Upper lobe of right lung (tissue), 1 donor: Measurements from ENCODE around the gene PIWIL1. TPM values are rescaled to one million over a fixed set of nuclear protein-coding genes. Genes with fewer than 3 reads are reported as not detected.

Source experiments
- ATAC-seq: fragments of 200-7000 bp; cut with Tn5 transposase; one replicate; pipeline ENCODE4 v1.9.1; 2020; ENCODE audit warnings: mild to moderate bottlenecking, moderate library complexity
- DNase-seq: peaks from one replicate; pipeline ENCODE4 v3.0.0-alpha.2; 2020
- H3K27ac ChIP-seq: fragments of 200-600 bp; one replicate; pipeline ENCODE4 v1.8.0; 2022
- H3K27me3 ChIP-seq: fragments of 200-600 bp; one replicate; pipeline ENCODE4 v1.8.0; 2022; ENCODE audit warnings: mild to moderate bottlenecking
- H3K36me3 ChIP-seq: fragments of 200-600 bp; one replicate; pipeline ENCODE4 v1.8.0; 2022
- H3K4me1 ChIP-seq: fragments of 200-600 bp; one replicate; pipeline ENCODE4 v1.8.0; 2022
- H3K4me3 ChIP-seq: fragments of 200-600 bp; one replicate; pipeline ENCODE4 v1.8.0; 2022; ENCODE audit warnings: mild to moderate bottlenecking
- H3K9me3 ChIP-seq: fragments of 200-600 bp; one replicate; pipeline ENCODE4 v1.8.0; 2022
- intact Hi-C: fragments of 100-400 bp; cut with DNase I; formaldehyde crosslinking; loops from one replicate; pipeline ENCODE4 v1.11.0; 2022
- total RNA-seq: library from RNA; stranded (reverse); fragmentation: NEBNext Ultra II Directional; extraction: Animal tissue kit (Norgen Biotek cat#: 25700); gene quantifications from one replicate; pipeline ENCODE4 v1.2.1, GENCODE V29; 2021
- TF ChIP-seq, protein P1 (sequence below): fragments of 200-600 bp; IDR thresholded peaks from one replicate; pipeline ENCODE4 v1.8.0; 2022; ENCODE audit warnings: antibody characterized with exemption
- donor health status: DM: no; HTN: yes; CAD: no; lungs with severe emphysema.

Gene PIWIL1
- total RNA-seq, 1 donor from 2014 or later = not detected

DNA sequence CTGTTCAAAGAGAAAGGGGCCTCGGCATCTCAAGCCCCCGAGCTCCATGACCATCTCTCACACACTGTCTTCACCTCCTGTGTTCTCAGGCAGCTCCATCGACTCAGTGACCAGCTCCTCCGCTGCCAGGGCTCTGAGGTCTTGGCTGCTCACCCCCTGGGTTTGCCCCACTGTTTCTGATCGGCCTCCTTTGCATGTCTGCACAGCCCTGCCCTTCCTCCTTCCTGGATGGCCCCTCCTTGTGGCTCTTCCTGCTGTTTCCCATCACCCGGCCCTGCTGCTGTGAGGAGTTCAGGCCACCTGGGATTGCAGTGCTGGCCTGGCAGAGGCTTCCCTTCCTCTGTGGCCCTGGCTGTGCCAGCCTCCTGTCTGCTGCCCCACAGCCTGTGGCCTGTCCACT, 38.1 kb upstream of the PIWIL1 start:
- DNase-seq (no peak), ATAC-seq (peak; percentile 27)
- Histone ChIP-seq H3K27me3 (no peaks in the 10 kb centered on the region), H3K36me3 (no peaks in the 10 kb centered on the region), H3K4me3 (no peak overlapping the region), H3K27ac (no peak overlapping the region), H3K4me1 (no peaks in the 10 kb centered on the region), H3K9me3 (no peaks in the 10 kb centered on the region)
- intact Hi-C loops = no loop called here
- TF ChIP-seq, protein P1, sequence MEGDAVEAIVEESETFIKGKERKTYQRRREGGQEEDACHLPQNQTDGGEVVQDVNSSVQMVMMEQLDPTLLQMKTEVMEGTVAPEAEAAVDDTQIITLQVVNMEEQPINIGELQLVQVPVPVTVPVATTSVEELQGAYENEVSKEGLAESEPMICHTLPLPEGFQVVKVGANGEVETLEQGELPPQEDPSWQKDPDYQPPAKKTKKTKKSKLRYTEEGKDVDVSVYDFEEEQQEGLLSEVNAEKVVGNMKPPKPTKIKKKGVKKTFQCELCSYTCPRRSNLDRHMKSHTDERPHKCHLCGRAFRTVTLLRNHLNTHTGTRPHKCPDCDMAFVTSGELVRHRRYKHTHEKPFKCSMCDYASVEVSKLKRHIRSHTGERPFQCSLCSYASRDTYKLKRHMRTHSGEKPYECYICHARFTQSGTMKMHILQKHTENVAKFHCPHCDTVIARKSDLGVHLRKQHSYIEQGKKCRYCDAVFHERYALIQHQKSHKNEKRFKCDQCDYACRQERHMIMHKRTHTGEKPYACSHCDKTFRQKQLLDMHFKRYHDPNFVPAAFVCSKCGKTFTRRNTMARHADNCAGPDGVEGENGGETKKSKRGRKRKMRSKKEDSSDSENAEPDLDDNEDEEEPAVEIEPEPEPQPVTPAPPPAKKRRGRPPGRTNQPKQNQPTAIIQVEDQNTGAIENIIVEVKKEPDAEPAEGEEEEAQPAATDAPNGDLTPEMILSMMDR = no peak

DNA sequence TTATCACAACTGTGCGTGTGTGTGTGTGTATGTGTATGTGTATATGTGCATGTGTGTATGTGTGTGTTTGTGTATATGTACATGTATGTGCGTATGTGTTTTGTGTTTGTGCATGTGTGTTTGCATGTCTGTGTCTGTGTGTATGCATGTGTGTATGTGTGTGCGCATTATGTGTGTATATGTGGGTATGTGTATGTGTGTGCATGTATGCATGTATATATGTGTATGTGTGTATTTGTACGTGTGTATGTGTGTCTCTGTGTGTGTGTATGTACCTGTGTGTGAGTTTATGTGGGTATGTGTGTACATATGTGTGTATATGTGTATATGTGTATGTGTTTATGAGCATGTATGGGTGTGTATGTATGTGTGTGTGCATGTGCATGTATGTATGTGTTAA, 37.6 kb upstream of the PIWIL1 start:
- ATAC-seq = no peak

GRCh38 chr12:130300737-130301535, 36.8 kb upstream of the PIWIL1 start:
- TF ChIP-seq, protein P1 = no peak
- no peak overlapping the region for H3K27ac ChIP-seq
- no peak overlapping the region for H3K4me3 ChIP-seq
- ATAC-seq = no peak
- H3K9me3 ChIP-seq = no peaks in the 10 kb centered on the region
- H3K27me3 ChIP-seq = no peaks in the 10 kb centered on the region
- no peaks in the 10 kb centered on the region for H3K36me3 ChIP-seq
- no peaks in the 10 kb centered on the region for H3K4me1 ChIP-seq
- intact Hi-C loops = no loop called here
- DNase-seq = no peak

More for the DNA sequence above, 37.6 kb upstream of the PIWIL1 start:
- Histone ChIP-seq H3K27me3 (no peaks in the 10 kb centered on the region), H3K9me3 (no peaks in the 10 kb centered on the region), H3K4me3 (no peak overlapping the region), H3K36me3 (no peaks in the 10 kb centered on the region), H3K4me1 (no peaks in the 10 kb centered on the region), H3K27ac (no peak overlapping the region)
- no peak for DNase-seq
- TF ChIP-seq, protein P1 = no peak
- intact Hi-C loops = no loop called here

DNA sequence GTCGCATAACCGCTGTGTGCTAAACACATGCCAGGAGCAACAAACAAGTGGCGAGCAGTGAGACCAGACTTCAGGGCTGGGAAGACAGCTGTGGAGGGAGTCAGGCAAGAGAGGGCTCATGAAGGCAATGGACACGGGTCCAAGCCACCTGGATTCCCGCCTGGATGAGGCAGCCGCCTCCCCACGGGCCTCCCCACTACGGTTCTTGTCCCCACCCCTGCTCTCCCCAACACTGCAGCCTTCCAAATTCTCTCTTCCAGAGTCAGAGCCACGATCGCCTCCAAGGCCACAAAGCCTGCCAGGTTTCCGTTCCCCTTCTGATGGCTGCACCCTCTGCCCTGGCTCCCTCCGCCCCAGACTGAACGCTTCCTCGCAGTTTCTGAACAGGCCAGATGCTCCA, 36.1 kb upstream of the PIWIL1 start:
- no peak overlapping the region for H3K27ac ChIP-seq
- no peaks in the 10 kb centered on the region for H3K27me3 ChIP-seq
- DNase-seq (no peak), ATAC-seq (no peak)
- no peaks in the 10 kb centered on the region for H3K9me3 ChIP-seq
- no peak overlapping the region for H3K4me3 ChIP-seq
- TF ChIP-seq, protein P1 = no peak
- no peaks in the 10 kb centered on the region for H3K4me1 ChIP-seq
- intact Hi-C loops = no loop called here
- H3K36me3 ChIP-seq = no peaks in the 10 kb centered on the region

- H3K27me3 ChIP-seq = no peaks in the 10 kb centered on the region
- no peak overlapping the region for H3K27ac ChIP-seq
- no peaks in the 10 kb centered on the region for H3K36me3 ChIP-seq
- intact Hi-C loops = no loop called here
- H3K9me3 ChIP-seq = no peaks in the 10 kb centered on the region
- no peaks in the 10 kb centered on the region for H3K4me1 ChIP-seq
- TF ChIP-seq, protein P1 = no peak
- DNase-seq (no peak), ATAC-seq (no peak)
- H3K4me3 ChIP-seq = no peak overlapping the region
These were observed 33.9 kb upstream of the PIWIL1 start for GRCh38 chr12:130303781-130304180.
